HG02763 (cell line): ENCODE measurements around the gene TM4SF18.
A peak's percentile ranks its signal among the peaks of the same experiment; 100 is the strongest.
"Not testable (repeated sequence)": the region's sequence is repeated elsewhere in the genome, so short reads cannot be mapped to it uniquely, and the experiment has no call there.

ENCODE experiments used
- ATAC-seq: cut with Tn5 transposase; IDR thresholded peaks from one replicate; pipeline ENCODE4 v1.9.1; 2021; ENCODE audit warnings: mild to moderate bottlenecking, moderate library complexity; ENCODE audit not compliant: unreplicated experiment

TM4SF18 gene

GRCh38 chr3:149368674-149369497 is 35.5 kb upstream of the TM4SF18 start:
- ATAC-seq: no peak

- ATAC-seq: no peak
These were observed 34.8 kb upstream of the TM4SF18 start for GRCh38 chr3:149368201-149368673.

GRCh38 chr3:149366941-149367840 is 33.8 kb upstream of the TM4SF18 start:
- ATAC-seq: no peak

- ATAC-seq: no peak
These were observed 32.6 kb upstream of the TM4SF18 start for GRCh38 chr3:149366031-149366430.

GRCh38 chr3:149364624-149365023 is 31.2 kb upstream of the TM4SF18 start:
- ATAC-seq: no peak

GRCh38 chr3:149363053-149363452 is 29.6 kb upstream of the TM4SF18 start:
- no peak for ATAC-seq

GRCh38 chr3:149362366-149362765 is 28.9 kb upstream of the TM4SF18 start:
- ATAC-seq: no peak

- no peak for ATAC-seq
These were observed 23.2 kb upstream of the TM4SF18 start for GRCh38 chr3:149356630-149357029.

- ATAC-seq: no peak
These were observed 22.7 kb upstream of the TM4SF18 start for GRCh38 chr3:149356044-149356592.

- no peak for ATAC-seq
These were observed 20.2 kb upstream of the TM4SF18 start for GRCh38 chr3:149353581-149354184.

- peak; percentile 74 for ATAC-seq
These were observed 19.1 kb upstream of the TM4SF18 start for GRCh38 chr3:149352556-149352955.

- ATAC-seq: no peak
These were observed 10.5 kb upstream of the TM4SF18 start for GRCh38 chr3:149343951-149344350.

GRCh38 chr3:149342413-149343380 is 9.3 kb upstream of the TM4SF18 start:
- ATAC-seq: no peak

GRCh38 chr3:149340310-149340933 is 7.0 kb upstream of the TM4SF18 start:
- ATAC-seq: no peak

GRCh38 chr3:149339931-149340309 is 6.5 kb upstream of the TM4SF18 start:
- no peak for ATAC-seq

- ATAC-seq: not testable (repeated sequence)
These were observed 4.0 kb upstream of the TM4SF18 start for GRCh38 chr3:149337486-149337885.

GRCh38 chr3:149336925-149337324 is 3.5 kb upstream of the TM4SF18 start:
- ATAC-seq: no peak

- ATAC-seq: no peak
These were observed 665 bp downstream of the TM4SF18 start for GRCh38 chr3:149332771-149333170.

GRCh38 chr3:149332227-149332765 is 1.1 kb downstream of the TM4SF18 start:
- ATAC-seq: no peak
